Ishikawa (cell line): ENCODE measurements around the gene CKLF.

Source experiments
- EP300 ChIP-seq: IDR thresholded peaks from 2 replicates; pipeline ENCODE4 v1.6.1; 2012; ENCODE audit warnings: borderline replicate concordance
- TAF1 ChIP-seq: IDR thresholded peaks from 2 replicates; pipeline ENCODE4 v1.6.1; 2012; ENCODE audit warnings: low read depth, mild to moderate bottlenecking
- TCF12 ChIP-seq: IDR thresholded peaks from 2 replicates; pipeline ENCODE4 v1.6.1; 2012; ENCODE audit warnings: low read depth

DNA sequence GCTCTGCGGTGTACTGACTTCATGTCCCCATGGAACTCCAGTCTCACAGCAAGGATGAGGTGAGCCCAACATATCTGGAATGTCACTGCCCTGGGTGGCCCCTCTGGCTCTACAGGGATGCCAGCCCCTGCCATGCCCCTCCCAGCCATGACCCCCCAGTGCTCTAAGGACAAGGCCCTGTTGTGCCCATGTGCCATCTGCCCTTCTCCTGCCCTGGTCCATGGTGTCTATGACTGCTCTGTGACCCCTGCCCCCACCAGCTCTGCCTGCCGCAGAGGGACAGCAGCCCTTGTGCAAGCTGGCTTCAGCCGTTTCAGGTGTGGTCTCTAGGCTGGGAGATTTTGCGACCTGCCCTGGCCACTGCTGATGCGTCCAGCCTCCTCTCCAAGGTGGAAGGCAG, 42.8 kb upstream of the CKLF start:
- no peak for TF ChIP-seq TCF12
- TF ChIP-seq EP300, result no peak
- no peak for TF ChIP-seq TAF1
